B cell (primary cell): ENCODE measurements around the gene OTUD3.

ENCODE experiments used
- EZH2 ChIP-seq: IDR thresholded peaks from 2 replicates; pipeline ENCODE4 v1.6.1; 2012; ENCODE audit warnings: borderline replicate concordance, low read depth, mild to moderate bottlenecking, moderate library complexity, low read length; ENCODE audit not compliant: insufficient read depth, poor library complexity, severe bottlenecking
- TF ChIP-seq, protein P1 (sequence below): fragments of 200-600 bp; IDR thresholded peaks from one replicate; pipeline ENCODE4 v1.8.0; 2022; ENCODE audit warnings: antibody characterized with exemption, mild to moderate bottlenecking

DNA sequence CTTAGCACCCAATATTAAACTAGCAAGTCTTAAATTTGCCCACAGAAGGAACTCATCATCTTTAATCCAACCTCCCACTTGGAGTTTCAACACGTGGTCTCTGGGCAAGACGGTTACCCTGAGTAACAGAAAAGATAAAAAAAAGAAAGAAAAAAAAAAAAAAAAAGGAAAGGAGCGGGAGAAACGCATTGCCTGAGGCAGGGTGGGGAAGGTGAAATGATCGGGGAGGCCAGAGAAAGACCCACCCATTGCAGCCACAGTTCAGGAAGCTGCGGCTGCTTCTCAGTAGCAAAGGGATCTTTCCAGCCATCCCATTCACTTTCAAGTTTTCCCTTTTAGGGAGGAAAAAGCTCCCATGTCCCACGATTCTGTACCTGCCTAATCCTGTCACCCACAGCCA lies 32.0 kb upstream of the OTUD3 start:
- TF ChIP-seq, protein P1, sequence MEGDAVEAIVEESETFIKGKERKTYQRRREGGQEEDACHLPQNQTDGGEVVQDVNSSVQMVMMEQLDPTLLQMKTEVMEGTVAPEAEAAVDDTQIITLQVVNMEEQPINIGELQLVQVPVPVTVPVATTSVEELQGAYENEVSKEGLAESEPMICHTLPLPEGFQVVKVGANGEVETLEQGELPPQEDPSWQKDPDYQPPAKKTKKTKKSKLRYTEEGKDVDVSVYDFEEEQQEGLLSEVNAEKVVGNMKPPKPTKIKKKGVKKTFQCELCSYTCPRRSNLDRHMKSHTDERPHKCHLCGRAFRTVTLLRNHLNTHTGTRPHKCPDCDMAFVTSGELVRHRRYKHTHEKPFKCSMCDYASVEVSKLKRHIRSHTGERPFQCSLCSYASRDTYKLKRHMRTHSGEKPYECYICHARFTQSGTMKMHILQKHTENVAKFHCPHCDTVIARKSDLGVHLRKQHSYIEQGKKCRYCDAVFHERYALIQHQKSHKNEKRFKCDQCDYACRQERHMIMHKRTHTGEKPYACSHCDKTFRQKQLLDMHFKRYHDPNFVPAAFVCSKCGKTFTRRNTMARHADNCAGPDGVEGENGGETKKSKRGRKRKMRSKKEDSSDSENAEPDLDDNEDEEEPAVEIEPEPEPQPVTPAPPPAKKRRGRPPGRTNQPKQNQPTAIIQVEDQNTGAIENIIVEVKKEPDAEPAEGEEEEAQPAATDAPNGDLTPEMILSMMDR = no peak
- TF ChIP-seq EZH2 = no peak
